Measurements from ENCODE around the gene KRTAP24-1. TPM values are rescaled to one million over a fixed set of nuclear protein-coding genes. Genes with fewer than 3 reads are reported as not detected.

The KRTAP24-1 gene
- total RNA-seq, 1 experiment from 2014 or later, result not detected

DNA sequence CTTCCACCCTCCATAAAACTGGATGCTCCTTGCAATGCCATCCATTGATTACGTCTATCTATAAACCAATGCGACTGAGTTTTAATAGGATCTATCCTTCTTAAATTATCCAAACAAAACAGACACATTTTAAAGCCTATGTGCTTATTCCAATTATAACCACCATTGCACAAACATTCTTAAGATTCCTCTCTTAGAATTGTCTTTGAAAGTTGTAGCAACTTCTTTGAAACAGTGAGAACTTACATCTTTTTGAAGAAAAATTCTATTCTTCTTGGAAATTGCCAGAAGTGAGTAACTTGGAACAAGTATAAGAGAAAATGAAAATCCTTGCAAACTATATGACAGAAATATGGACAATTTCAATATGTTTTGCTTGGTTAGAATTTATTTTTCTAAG is 37.5 kb upstream of the KRTAP24-1 start, which contains the start of gene KRTAP26-1:
Gene KRTAP26-1 (minus strand): TSS at position 101 of the 400 bp plus-strand sequence. CDS start 280 bp downstream, outside the sequence.
- Histone ChIP-seq H3K27ac (ENCODE audit: low read length) (no peak within 1 kb of the TSS), H4K20me1 (ENCODE audit: low read length) (no peaks in the 10 kb centered on the region), H3K36me3 (ENCODE audit: low read depth, low read length) (no peaks in the 10 kb centered on the region), H3F3A (ENCODE audit: low read length, unreplicated experiment) (no peaks in the 10 kb centered on the region), H3K4me1 (ENCODE audit: insufficient read depth, low read length) (no peaks in the 10 kb centered on the region), H3K9me2 (replicated peaks; ENCODE audit: low read length) (no peaks in the 10 kb centered on the region), H2AFZ (ENCODE audit: low read length) (no peak within 1 kb of the TSS), H3K9me3 (ENCODE audit: low read length) (peaks cover 4% of the 10 kb centered on the region; the same call in 1 of the 2 replicates), H3K9ac (ENCODE audit: low read length) (no peak within 1 kb of the TSS), H3K4me3 (ENCODE audit: low read length) (no peak within 1 kb of the TSS), H3K27me3 (ENCODE audit: low read length) (peaks cover 40% of the 10 kb centered on the region; the same call in 1 of the 2 replicates), H3K4me2 (ENCODE audit: low read length) (no peak within 1 kb of the TSS), H3K79me2 (ENCODE audit: low read length) (no peaks in the 10 kb centered on the region)
- TF ChIP-seq EZH2phosphoT487 (IDR thresholded peaks at IDR 0.05; ENCODE audit: borderline replicate concordance, low read length) (no peak), EZH2 (IDR thresholded peaks at IDR 0.05; ENCODE audit: low read length, unreplicated experiment) (no peak)
- TF ChIP-seq, protein P1, sequence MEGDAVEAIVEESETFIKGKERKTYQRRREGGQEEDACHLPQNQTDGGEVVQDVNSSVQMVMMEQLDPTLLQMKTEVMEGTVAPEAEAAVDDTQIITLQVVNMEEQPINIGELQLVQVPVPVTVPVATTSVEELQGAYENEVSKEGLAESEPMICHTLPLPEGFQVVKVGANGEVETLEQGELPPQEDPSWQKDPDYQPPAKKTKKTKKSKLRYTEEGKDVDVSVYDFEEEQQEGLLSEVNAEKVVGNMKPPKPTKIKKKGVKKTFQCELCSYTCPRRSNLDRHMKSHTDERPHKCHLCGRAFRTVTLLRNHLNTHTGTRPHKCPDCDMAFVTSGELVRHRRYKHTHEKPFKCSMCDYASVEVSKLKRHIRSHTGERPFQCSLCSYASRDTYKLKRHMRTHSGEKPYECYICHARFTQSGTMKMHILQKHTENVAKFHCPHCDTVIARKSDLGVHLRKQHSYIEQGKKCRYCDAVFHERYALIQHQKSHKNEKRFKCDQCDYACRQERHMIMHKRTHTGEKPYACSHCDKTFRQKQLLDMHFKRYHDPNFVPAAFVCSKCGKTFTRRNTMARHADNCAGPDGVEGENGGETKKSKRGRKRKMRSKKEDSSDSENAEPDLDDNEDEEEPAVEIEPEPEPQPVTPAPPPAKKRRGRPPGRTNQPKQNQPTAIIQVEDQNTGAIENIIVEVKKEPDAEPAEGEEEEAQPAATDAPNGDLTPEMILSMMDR (conservative IDR thresholded peaks at IDR 0.05; ENCODE audit: low read depth, low read length), result no peak
- BruUV-seq (replicated peaks), result no TSS peak
- intact Hi-C loops (cut with micrococcal nuclease), result no loop called here
- CTCF ChIA-PET, result no interaction called here
- POLR2A ChIA-PET (ENCODE audit: unreplicated experiment), result no interaction called here
- no peak for DNase-seq
- ATAC-seq, result no peak

DNA sequence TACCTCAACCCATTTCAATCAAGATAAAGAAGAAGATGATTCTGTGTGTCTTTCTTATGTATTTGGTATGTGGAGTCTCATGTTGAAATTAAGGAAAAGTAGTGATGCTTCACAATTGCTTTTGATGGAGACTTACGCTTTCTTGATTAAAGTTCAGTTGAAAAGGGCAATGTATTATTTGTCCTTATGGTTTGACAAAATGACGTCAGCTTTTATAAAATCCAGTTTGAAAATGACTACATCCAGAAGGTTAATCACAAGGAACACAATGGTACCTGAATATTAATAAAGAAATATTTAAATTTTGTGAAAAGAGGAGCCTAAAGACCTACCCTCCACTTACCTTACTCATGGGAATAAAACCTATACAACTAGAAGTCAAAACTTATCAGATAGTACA is 33.0 kb upstream of the KRTAP24-1 start:
- Histone ChIP-seq H3F3A (ENCODE audit: low read length, unreplicated experiment) (no peaks in the 10 kb centered on the region), H3K4me1 (ENCODE audit: insufficient read depth, low read length) (no peaks in the 10 kb centered on the region), H3K27me3 (ENCODE audit: low read length) (peaks cover 46% of the 10 kb centered on the region; the same call in 1 of the 2 replicates), H3K9me3 (ENCODE audit: low read length) (no peaks in the 10 kb centered on the region), H4K20me1 (ENCODE audit: low read length) (no peaks in the 10 kb centered on the region), H3K36me3 (ENCODE audit: low read depth, low read length) (no peaks in the 10 kb centered on the region), H3K79me2 (ENCODE audit: low read length) (no peaks in the 10 kb centered on the region), H2AFZ (ENCODE audit: low read length) (no peak overlapping the region), H3K27ac (ENCODE audit: low read length) (no peak overlapping the region), H3K4me2 (ENCODE audit: low read length) (no peak overlapping the region), H3K9me2 (replicated peaks; ENCODE audit: low read length) (no peaks in the 10 kb centered on the region), H3K4me3 (ENCODE audit: low read length) (no peak overlapping the region), H3K9ac (ENCODE audit: low read length) (no peak overlapping the region)
- no TSS peak for BruUV-seq (replicated peaks)
- no peak for TF ChIP-seq EZH2 (IDR thresholded peaks at IDR 0.05; ENCODE audit: low read length, unreplicated experiment)
- no peak for TF ChIP-seq EZH2phosphoT487 (IDR thresholded peaks at IDR 0.05; ENCODE audit: borderline replicate concordance, low read length)
- intact Hi-C loops (cut with micrococcal nuclease), result no loop called here
- POLR2A ChIA-PET (ENCODE audit: unreplicated experiment), result no interaction called here
- DNase-seq, result no peak
- CTCF ChIA-PET, result no interaction called here
- ATAC-seq, result no peak

- Histone ChIP-seq H2AFZ (ENCODE audit: low read length) (no peak overlapping the region), H3K9me2 (replicated peaks; ENCODE audit: low read length) (no peaks in the 10 kb centered on the region), H3K4me3 (ENCODE audit: low read length) (no peak overlapping the region), H3F3A (ENCODE audit: low read length, unreplicated experiment) (no peaks in the 10 kb centered on the region), H3K79me2 (ENCODE audit: low read length) (no peaks in the 10 kb centered on the region), H3K4me2 (ENCODE audit: low read length) (no peak overlapping the region), H3K27me3 (ENCODE audit: low read length) (peaks cover 12% of the 10 kb centered on the region; the same call in 1 of the 2 replicates), H4K20me1 (ENCODE audit: low read length) (no peaks in the 10 kb centered on the region), H3K27ac (ENCODE audit: low read length) (no peak overlapping the region), H3K9ac (ENCODE audit: low read length) (no peak overlapping the region), H3K4me1 (ENCODE audit: insufficient read depth, low read length) (no peaks in the 10 kb centered on the region), H3K36me3 (ENCODE audit: low read depth, low read length) (no peaks in the 10 kb centered on the region), H3K9me3 (ENCODE audit: low read length) (no peaks in the 10 kb centered on the region)
- TF ChIP-seq, protein P1 (conservative IDR thresholded peaks at IDR 0.05; ENCODE audit: low read depth, low read length), result no peak
- TF ChIP-seq EZH2phosphoT487 (IDR thresholded peaks at IDR 0.05; ENCODE audit: borderline replicate concordance, low read length) (no peak), EZH2 (IDR thresholded peaks at IDR 0.05; ENCODE audit: low read length, unreplicated experiment) (no peak)
- no TSS peak for BruUV-seq (replicated peaks)
- ATAC-seq, result no peak
- intact Hi-C loops (cut with micrococcal nuclease), result no loop called here
- POLR2A ChIA-PET (ENCODE audit: unreplicated experiment), result no interaction called here
- CTCF ChIA-PET, result no interaction called here
- no peak for DNase-seq
Observed at GRCh38 chr21:30306884-30307283, 24.1 kb upstream of the KRTAP24-1 start.

Data from PC-3 (cell line).